HepG2 (cell line): ENCODE data around the gene CXCL3. TPM values are rescaled to one million over a fixed set of nuclear protein-coding genes. Genes with fewer than 3 reads are reported as not detected.

Experiments used
- ATAC-seq: fragments of 200-7000 bp; cut with Tn5 transposase; 3 replicates; pipeline ENCODE4 v1.9.1; 2020; ENCODE audit warnings: mild to moderate bottlenecking, moderate library complexity
- BruUV-seq: library from RNA; stranded (reverse); fragments of 400-500 nt; replicated peaks from 2 replicates; lab custom pipeline; 2021; lab: Mats Ljungman, UMichigan
- CTCF ChIA-PET: fragments of 300-600 bp; formaldehyde crosslinking; extraction: SDS; loops from one replicate; lab custom pipeline; 2021; ENCODE audit warnings: low total read pairs, inconsistent platforms, low intra/inter-chr PET ratio; lab: Yijun Ruan, JAX
- POLR2A ChIA-PET: fragments of 350-600 bp; sonication (Branson Sonifier 250); formaldehyde crosslinking; loops from one replicate; lab custom pipeline; 2020; ENCODE audit warnings: antibody characterized with exemption, inconsistent platforms; lab: Yijun Ruan, JAX
- DNase-seq: peaks from one replicate; pipeline ENCODE4 v3.0.0-alpha.2; 2015; ENCODE audit warnings: low spot score
- FAIRE-seq: peaks from 3 replicates; lab custom pipeline; 2011; peaks lifted over from hg19 to GRCh38; lab: Jason Lieb, UNC
- H2AFZ ChIP-seq: one replicate; pipeline ENCODE4 v1.6.1; 2011; ENCODE audit warnings: low read length, inconsistent platforms
- H3K27ac ChIP-seq: fragments of 300-600 bp; 3 replicates; pipeline ENCODE4 v1.8.0; 2011; ENCODE audit warnings: mixed run types, mild to moderate bottlenecking, mixed read lengths, low read length, inconsistent platforms; ENCODE audit not compliant: insufficient read depth; ENCODE audit errors: extremely low read length
- H3K27me3 ChIP-seq, 2 experiments: fragments of 200-600 bp in 1 of 2; 2 replicates in 1 of 2; 3 replicates in 1 of 2; pipeline versions ENCODE4 v1.6.0 to v1.8.0; 2011; ENCODE audit warnings: low read length in 2 of 2, mild to moderate bottlenecking in 2 of 2, moderate library complexity in 2 of 2, inconsistent platforms in 1 of 2; ENCODE audit not compliant: insufficient read depth in 2 of 2, control insufficient read depth in 1 of 2
- H3K36me3 ChIP-seq, 2 experiments: fragments of 200-600 bp in 1 of 2; replicated peaks in 1 of 2; 2 replicates in 1 of 2; 3 replicates in 1 of 2; pipeline versions ENCODE4 v1.5.1 to v1.8.0; 2011; ENCODE audit warnings: low read length in 2 of 2, inconsistent platforms in 1 of 2; ENCODE audit not compliant: insufficient read depth in 2 of 2, control insufficient read depth in 1 of 2
- H3K4me1 ChIP-seq: 2 replicates; pipeline ENCODE4 v1.5.1; 2012; ENCODE audit warnings: low read length, inconsistent platforms; ENCODE audit not compliant: insufficient read depth
- H3K4me2 ChIP-seq: 2 replicates; pipeline ENCODE4 v1.6.0; 2011; ENCODE audit warnings: low read depth, low read length, inconsistent platforms
- H3K4me3 ChIP-seq, 3 experiments: fragments of 200-600 bp in 1 of 3; sonication (generic), shearing (Covaris generic) in 1 of 3; replicated peaks in 1 of 3; 2 replicates each; pipeline ENCODE4 v1.5.1; 2011 to 2016; ENCODE audit warnings: low read length in 3 of 3, inconsistent platforms in 2 of 3, low read depth in 2 of 3, mild to moderate bottlenecking in 2 of 3, control low read depth in 1 of 3, mixed read lengths in 1 of 3; ENCODE audit not compliant: insufficient read depth in 1 of 3
- H3K79me2 ChIP-seq: one replicate; pipeline ENCODE4 v1.6.1; 2011; ENCODE audit warnings: low read length, inconsistent platforms; ENCODE audit not compliant: insufficient read depth
- H3K9ac ChIP-seq: 2 replicates; pipeline ENCODE4 v1.6.0; 2011; ENCODE audit warnings: mild to moderate bottlenecking, low read depth, low read length, inconsistent platforms; ENCODE audit not compliant: insufficient read depth
- H3K9me3 ChIP-seq: 2 replicates; pipeline ENCODE4 v1.5.1; 2012; ENCODE audit warnings: mild to moderate bottlenecking, low read length
- H4K20me1 ChIP-seq: 2 replicates; pipeline ENCODE4 v1.6.0; 2011; ENCODE audit warnings: inconsistent platforms, mild to moderate bottlenecking, low read length, moderate library complexity; ENCODE audit not compliant: insufficient read depth
- HNRNPK ChIP-seq: fragments of 200-400 bp; formaldehyde crosslinking; IDR thresholded peaks from 2 replicates; pipeline ENCODE4 v1.6.1; 2018; ENCODE audit warnings: low read length, low read depth, moderate library complexity, mild to moderate bottlenecking; ENCODE audit not compliant: poor library complexity, severe bottlenecking
- KLF13 ChIP-seq: sonication (generic); formaldehyde crosslinking; IDR thresholded peaks from 2 replicates; pipeline ENCODE4 v1.4.0; 2020; ENCODE audit warnings: mild to moderate bottlenecking, missing genetic modification reagents
- MAZ ChIP-seq, 2 experiments: sonication (generic) in 1 of 2; formaldehyde crosslinking in 1 of 2; IDR thresholded peaks; 2 replicates each; pipeline versions ENCODE4 v1.5.0 to v1.6.1; 2012 to 2020; ENCODE audit warnings: low read depth in 2 of 2, mild to moderate bottlenecking in 2 of 2, borderline replicate concordance in 1 of 2, improper control_type of control experiment in 1 of 2, low read length in 1 of 2, missing genetic modification reagents in 1 of 2, moderate library complexity in 1 of 2
- MEF2D ChIP-seq: sonication (generic); formaldehyde crosslinking; IDR thresholded peaks from 2 replicates; pipeline ENCODE4 v1.5.1; 2020; ENCODE audit warnings: mild to moderate bottlenecking, missing genetic modification reagents
- NBN ChIP-seq: fragments of 450-650 bp; conservative IDR thresholded peaks from 2 replicates; pipeline ENCODE4 v1.6.1; 2017
- ZBTB38 ChIP-seq: sonication (generic); formaldehyde crosslinking; IDR thresholded peaks from 2 replicates; pipeline ENCODE4 v1.5.1; 2020; ENCODE audit warnings: mild to moderate bottlenecking, missing genetic modification reagents
- ZNF3 ChIP-seq: IDR thresholded peaks from 2 replicates; pipeline ENCODE4 v1.7.0; 2017; ENCODE audit warnings: inconsistent platforms
- ZNF367 ChIP-seq: sonication (generic); formaldehyde crosslinking; IDR thresholded peaks from 2 replicates; pipeline ENCODE4 v1.4.0; 2020; ENCODE audit warnings: missing genetic modification reagents, borderline replicate concordance
- WGBS: methylation state at CpG from one replicate; pipeline ENCODE4 v1.1.6; 2017; ENCODE audit warnings: low lambda C conversion rate; 5-methylcytosine and 5-hydroxymethylcytosine counted together
- in situ Hi-C: cut with HindIII; loops from 2 replicates; pipeline ENCODE4 v1.10.0; 2017; ENCODE audit warnings: low pct_unique_long_range_greater_than_20kb; ENCODE audit not compliant: extremely low pct_ligation_motif_present
- intact Hi-C: fragments of 100-400 bp; cut with micrococcal nuclease; formaldehyde crosslinking; loops from one replicate; pipeline ENCODE4 v1.10.0; 2022; ENCODE audit not compliant: unreplicated experiment
- polyA plus RNA-seq, 8 experiments: library from polyadenylated mRNA; depleted of rRNA in 3 of 8; stranded (reverse) in 7 of 8; unstranded in 1 of 8; fragments of >200 nt; fragmentation: Illumina TruSeq in 4 of 8; extraction: Trizol in 4 of 8; gene quantifications; 2 replicates each; pipeline versions ENCODE4 v1.2.1 to v1.2.3, GENCODE V29; 2011 to 2016; ENCODE audit warnings: low read depth in 4 of 8, missing spikeins in 1 of 8, mixed read lengths in 1 of 8; ENCODE audit not compliant: insufficient read depth in 1 of 8
- total RNA-seq, 5 experiments: library from RNA; depleted of rRNA; stranded (reverse); fragments of >200 nt; fragmentation: Illumina TruSeq; extraction: Trizol; gene quantifications; 2 replicates each; pipeline ENCODE4 v1.2.3, GENCODE V29; 2016; ENCODE audit warnings: low read depth in 1 of 5
- TF ChIP-seq, protein P1 (sequence below), 2 experiments: sonication (generic) in 1 of 2; formaldehyde crosslinking in 1 of 2; IDR thresholded peaks; 2 replicates each; pipeline versions ENCODE4 v1.5.1 to v1.6.1; 2011 to 2020; ENCODE audit warnings: borderline replicate concordance in 1 of 2, low read depth in 1 of 2, low read length in 1 of 2, mild to moderate bottlenecking in 1 of 2, missing genetic modification reagents in 1 of 2, moderate library complexity in 1 of 2

The CXCL3 gene
- total and polyA plus RNA-seq, 2 of the 13 experiments (the other 11 are each of a cell fraction or from before 2014, with no cell fraction given), result 0.13 TPM; not detected in 1

DNA sequence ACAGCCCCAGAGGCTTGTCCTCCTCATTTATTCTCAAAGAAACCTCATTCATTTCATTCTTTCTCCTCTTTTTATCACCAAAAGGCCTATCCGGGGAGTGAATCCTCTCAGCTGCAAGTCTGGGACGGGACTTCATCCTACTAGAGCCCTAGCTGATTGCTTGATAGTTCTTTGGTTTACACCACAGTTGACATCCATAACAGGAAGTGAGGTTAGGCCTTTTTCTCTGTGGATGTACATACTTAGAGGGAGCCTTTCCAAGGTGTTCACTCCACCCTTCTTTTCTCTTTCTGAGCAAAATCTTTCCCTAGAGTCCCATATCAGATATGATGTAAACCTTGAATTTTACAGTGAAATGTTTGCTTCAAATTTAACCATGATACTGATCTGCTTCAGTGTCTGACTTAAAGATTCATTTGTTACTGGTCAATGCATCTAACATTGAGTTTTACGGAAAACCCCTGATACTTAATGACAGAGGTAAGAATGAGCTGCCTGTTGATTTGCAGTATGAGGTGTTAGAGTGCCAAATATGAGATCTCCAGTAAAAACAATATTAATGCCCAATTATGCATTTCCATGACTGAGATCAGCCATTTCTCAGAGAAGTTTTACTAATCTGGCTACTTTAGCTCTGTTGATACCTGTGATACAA is 23.2 kb downstream of the CXCL3 start:
- Histone ChIP-seq H3K27ac (no peak overlapping the region), H4K20me1 (no peaks in the 10 kb centered on the region), H3K4me2 (no peak overlapping the region), H3K27me3 (no peaks in the 10 kb centered on the region), H3K9me3 (no peaks in the 10 kb centered on the region), H3K4me1 (no peaks in the 10 kb centered on the region), H3K36me3 (no peaks in the 10 kb centered on the region)
- ATAC-seq (no peak), DNase-seq (no peak)
- BruUV-seq, result no TSS peak
- ChIA-PET POLR2A (no interaction called here), CTCF (no interaction called here)
- intact Hi-C loops, result no loop called here
- WGBS, result 15% methylated on average over 3 of the region's 3 CpGs
- no peak for TF ChIP-seq MEF2D (CRISPR knock-in tag)
- TF ChIP-seq, protein P1, sequence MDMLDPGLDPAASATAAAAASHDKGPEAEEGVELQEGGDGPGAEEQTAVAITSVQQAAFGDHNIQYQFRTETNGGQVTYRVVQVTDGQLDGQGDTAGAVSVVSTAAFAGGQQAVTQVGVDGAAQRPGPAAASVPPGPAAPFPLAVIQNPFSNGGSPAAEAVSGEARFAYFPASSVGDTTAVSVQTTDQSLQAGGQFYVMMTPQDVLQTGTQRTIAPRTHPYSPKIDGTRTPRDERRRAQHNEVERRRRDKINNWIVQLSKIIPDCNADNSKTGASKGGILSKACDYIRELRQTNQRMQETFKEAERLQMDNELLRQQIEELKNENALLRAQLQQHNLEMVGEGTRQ (IDR thresholded peaks at IDR 0.05; ENCODE audit: low read depth, low read length), result no peak
- TF ChIP-seq, protein P1 (CRISPR knock-in tag; IDR thresholded peaks at IDR 0.05; ENCODE audit: borderline replicate concordance), result no peak
- TF ChIP-seq ZNF367 (CRISPR knock-in tag), result no peak
- no peak for TF ChIP-seq ZBTB38 (CRISPR knock-in tag)
- TF ChIP-seq HNRNPK, result no peak
- TF ChIP-seq ZNF3 (CRISPR knock-in tag), result no peak
- no peak for TF ChIP-seq MAZ (IDR thresholded peaks at IDR 0.05; ENCODE audit: borderline replicate concordance, low read depth, low read length)
- no peak for TF ChIP-seq MAZ (CRISPR knock-in tag; IDR thresholded peaks at IDR 0.05; ENCODE audit: low read depth)
- TF ChIP-seq NBN, result no peak
- TF ChIP-seq KLF13, result no peak
- TF ChIP-seq, all 625 proteins: peak for 0
- in situ Hi-C loops, result no loop called here
- Histone ChIP-seq H3K9ac (no peak overlapping the region), H3K79me2 (no peaks in the 10 kb centered on the region), H3K4me3 (no peak overlapping the region), H2AFZ (no peak overlapping the region)
- no peak for FAIRE-seq
